GM12878 (cell line): ENCODE data around the gene MDM4. TPM values are rescaled to one million over a fixed set of nuclear protein-coding genes. Genes with fewer than 3 reads are reported as not detected.

Experiments
- ASH2L ChIP-seq: fragments of 300-600, 200-600 bp; sonication (generic); IDR thresholded peaks from 2 replicates; pipeline ENCODE4 v1.6.1; 2017; ENCODE audit warnings: low read depth, mild to moderate bottlenecking, borderline replicate concordance
- EED ChIP-seq: sonication (generic); IDR thresholded peaks from 2 replicates; pipeline ENCODE4 v1.6.1; 2016; ENCODE audit warnings: antibody characterized with exemption, low read depth
- EP300 ChIP-seq, 2 experiments: fragments of 150-350 bp in 1 of 2; IDR thresholded peaks; 2 replicates each; pipeline ENCODE4 v1.6.1; 2011 to 2012; ENCODE audit warnings: low read depth in 2 of 2, low read length in 2 of 2, borderline replicate concordance in 1 of 2, improper control_type of control experiment in 1 of 2, inconsistent platforms in 1 of 2; ENCODE audit not compliant: control insufficient read depth in 1 of 2
- IRF3 ChIP-seq: fragments of 450-650 bp; IDR thresholded peaks from 2 replicates; pipeline ENCODE4 v1.6.1; 2014; ENCODE audit warnings: mild to moderate bottlenecking
- MEF2B ChIP-seq: fragments of 450-650 bp; IDR thresholded peaks from 2 replicates; pipeline ENCODE4 v1.6.1; 2018; ENCODE audit warnings: mild to moderate bottlenecking, moderate library complexity; ENCODE audit not compliant: partially characterized antibody, poor library complexity, severe bottlenecking
- MTA3 ChIP-seq: IDR thresholded peaks from 2 replicates; pipeline ENCODE4 v1.6.1; 2012; ENCODE audit warnings: low read length, inconsistent platforms, borderline replicate concordance
- MXI1 ChIP-seq: fragments of 150-350 bp; IDR thresholded peaks from 2 replicates; pipeline ENCODE4 v1.6.1; 2011; ENCODE audit warnings: low read depth, mild to moderate bottlenecking, inconsistent platforms, low read length, improper control_type of control experiment
- NBN ChIP-seq: fragments of 450-650 bp; IDR thresholded peaks from 2 replicates; pipeline ENCODE4 v1.6.1; 2016
- NFXL1 ChIP-seq: fragments of 450-650 bp; IDR thresholded peaks from 2 replicates; pipeline ENCODE4 v1.6.1; 2017; ENCODE audit warnings: antibody characterized with exemption, mild to moderate bottlenecking, borderline replicate concordance
- NR2F1 ChIP-seq: fragments of 450-650 bp; conservative IDR thresholded peaks from 2 replicates; pipeline ENCODE4 v1.6.1; 2017; ENCODE audit warnings: mild to moderate bottlenecking
- PAX5 ChIP-seq: IDR thresholded peaks from 2 replicates; pipeline ENCODE4 v1.6.1; 2011; ENCODE audit warnings: low read depth, low read length, borderline replicate concordance
- PAX8 ChIP-seq: fragments of 450-650 bp; IDR thresholded peaks from 2 replicates; pipeline ENCODE4 v1.6.1; 2017; ENCODE audit warnings: mild to moderate bottlenecking, moderate library complexity
- PKNOX1 ChIP-seq: fragments of 450-650 bp; IDR thresholded peaks from 2 replicates; pipeline ENCODE4 v1.6.1; 2016; ENCODE audit warnings: mild to moderate bottlenecking
- PML ChIP-seq: IDR thresholded peaks from 2 replicates; pipeline ENCODE4 v1.6.1; 2012; ENCODE audit warnings: low read length, inconsistent platforms
- POLR2A ChIP-seq: IDR thresholded peaks from 2 replicates; pipeline ENCODE4 v1.6.1; 2011; ENCODE audit warnings: low read depth, mild to moderate bottlenecking, low read length
- SPI1 ChIP-seq: IDR thresholded peaks from 2 replicates; pipeline ENCODE4 v1.6.1; 2011; ENCODE audit warnings: low read depth, mild to moderate bottlenecking, low read length, moderate library complexity, borderline replicate concordance; ENCODE audit not compliant: insufficient read depth
- SREBF1 ChIP-seq: IDR thresholded peaks from 2 replicates; pipeline ENCODE4 v1.6.1; 2012; ENCODE audit warnings: mild to moderate bottlenecking, low read length
- STAT1 ChIP-seq: fragments of 450-650 bp; conservative IDR thresholded peaks from 2 replicates; pipeline ENCODE4 v1.6.1; 2014; ENCODE audit warnings: antibody characterized with exemption, mild to moderate bottlenecking
- TAF1 ChIP-seq: IDR thresholded peaks from 2 replicates; pipeline ENCODE4 v1.6.1; 2011; ENCODE audit warnings: mild to moderate bottlenecking, low read depth, low read length, borderline replicate concordance
- YBX1 ChIP-seq: fragments of 450-650 bp; IDR thresholded peaks from 2 replicates; pipeline ENCODE4 v1.6.1; 2016; ENCODE audit warnings: antibody characterized with exemption
- ZBED1 ChIP-seq: IDR thresholded peaks from 2 replicates; pipeline ENCODE4 v1.6.1; 2016; ENCODE audit warnings: borderline replicate concordance
- ZBTB33 ChIP-seq: fragments of 450-650 bp; IDR thresholded peaks from 2 replicates; pipeline ENCODE4 v1.6.1; 2017; ENCODE audit warnings: mild to moderate bottlenecking
- ZNF207 ChIP-seq: fragments of 450-650 bp; IDR thresholded peaks from 2 replicates; pipeline ENCODE4 v1.6.1; 2014; ENCODE audit warnings: antibody characterized with exemption, mild to moderate bottlenecking, borderline replicate concordance
- ZNF24 ChIP-seq: fragments of 450-650 bp; IDR thresholded peaks from 2 replicates; pipeline ENCODE4 v1.6.1; 2017; ENCODE audit warnings: antibody characterized with exemption, mild to moderate bottlenecking
- ZNF687 ChIP-seq: fragments of 450-650 bp; IDR thresholded peaks from 2 replicates; pipeline ENCODE4 v1.6.1; 2017; ENCODE audit warnings: mild to moderate bottlenecking, moderate library complexity
- ZZZ3 ChIP-seq: IDR thresholded peaks from 2 replicates; pipeline ENCODE4 v1.6.1; 2011; ENCODE audit warnings: low read depth; ENCODE audit not compliant: control insufficient read depth, insufficient read length
- polyA plus RNA-seq, 11 experiments: library from polyadenylated mRNA; depleted of rRNA in 4 of 11; unstranded in 6 of 11; stranded (reverse) in 5 of 11; fragments of >200 nt; fragmentation: Nextera tagmentation in 4 of 11; fragmentation: Illumina TruSeq in 1 of 11; extraction: Ambion mirVana in 4 of 11; extraction: Trizol in 1 of 11; gene quantifications; 1 replicate in 1 of 11; 2 replicates in 10 of 11; pipeline versions ENCODE4 v1.2.1 to v1.2.3, GENCODE V29; 2011 to 2016; ENCODE audit warnings: inconsistent platforms in 2 of 11, missing spikeins in 2 of 11, low read depth in 1 of 11
- total RNA-seq, 4 experiments: library from RNA; depleted of rRNA in 3 of 4; stranded (reverse); fragments of >200 nt in 3 of 4; fragmentation: Illumina TruSeq in 1 of 4; extraction: Trizol in 1 of 4; gene quantifications; 2 replicates each; pipeline versions ENCODE4 v1.2.1 to v1.2.3, GENCODE V29; 2013 to 2021

Gene MDM4
- total and polyA plus RNA-seq, 10 of the 15 experiments (the other 5 are each of a cell fraction or from before 2014, with no cell fraction given): 2.5 to 74.4 (median 22.7) TPM

- TF ChIP-seq ZNF687 (no peak), PAX5 (no peak), POLR2A (peak; percentile 42; the same call in 1 of the 2 replicates), ZBED1 (no peak), TAF1 (no peak), NR2F1 (no peak), PKNOX1 (no peak), ZZZ3 (no peak), MEF2B (no peak), IRF3 (no peak), PAX8 (no peak; the same call in 1 of the 2 replicates), MTA3 (no peak), STAT1 (no peak), NFXL1 (no peak), ZNF207 (no peak), NBN (no peak), ASH2L (no peak), SREBF1 (no peak), ZBTB33 (no peak), YBX1 (no peak), EED (no peak), MXI1 (no peak), PML (no peak), ZNF24 (peak; percentile 99), SPI1 (no peak), EP300 (IDR thresholded peaks at IDR 0.05; ENCODE audit: borderline replicate concordance in 1 of 2, control insufficient read depth in 1 of 2, low read depth in 2 of 2, low read length in 2 of 2) (peak in 1 of 2 experiments; percentile 29; a peak in 1 of 4 replicates)
Measured at GRCh38 chr1:204506969-204507316, 9.3 kb upstream of the MDM4 start (continued).
